PFSK-1 (cell line): ENCODE measurements around the gene ZBTB43.

ENCODE experiments used
- POLR2AphosphoS5 ChIP-seq: IDR thresholded peaks from 2 replicates; pipeline ENCODE4 v1.6.1; 2012; ENCODE audit warnings: low read depth, mild to moderate bottlenecking, control low read depth, low read length, moderate library complexity
- TF ChIP-seq, protein P1 (sequence below), 2 experiments: IDR thresholded peaks; 2 replicates each; pipeline versions ENCODE4 v1.6.1 to v1.8.0; 2011 to 2012; ENCODE audit warnings: low read depth in 2 of 2, low read length in 2 of 2, control low read depth in 1 of 2, inconsistent platforms in 1 of 2, mild to moderate bottlenecking in 1 of 2, moderate library complexity in 1 of 2; ENCODE audit not compliant: insufficient read depth in 1 of 2

DNA sequence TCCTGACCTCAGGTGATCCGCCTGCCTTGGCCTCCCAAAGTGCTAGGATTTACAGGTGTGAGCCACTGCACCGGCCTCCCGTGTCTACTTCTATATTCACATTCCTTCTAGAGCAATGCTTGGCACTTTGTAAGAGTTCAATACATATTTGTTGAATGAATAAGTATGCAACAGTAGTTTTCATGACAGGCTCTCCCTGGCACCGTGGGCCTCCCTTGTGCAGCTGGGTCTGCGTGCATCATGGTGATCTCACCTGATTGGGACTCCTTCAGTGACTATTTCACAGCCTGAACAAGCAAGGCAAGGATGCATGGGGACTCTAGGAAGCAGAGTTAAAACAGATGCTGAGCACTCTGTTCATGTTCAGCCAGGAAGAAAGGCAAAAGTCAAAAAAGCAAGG is 48.8 kb downstream of the ZBTB43 start:
- TF ChIP-seq, protein P1, sequence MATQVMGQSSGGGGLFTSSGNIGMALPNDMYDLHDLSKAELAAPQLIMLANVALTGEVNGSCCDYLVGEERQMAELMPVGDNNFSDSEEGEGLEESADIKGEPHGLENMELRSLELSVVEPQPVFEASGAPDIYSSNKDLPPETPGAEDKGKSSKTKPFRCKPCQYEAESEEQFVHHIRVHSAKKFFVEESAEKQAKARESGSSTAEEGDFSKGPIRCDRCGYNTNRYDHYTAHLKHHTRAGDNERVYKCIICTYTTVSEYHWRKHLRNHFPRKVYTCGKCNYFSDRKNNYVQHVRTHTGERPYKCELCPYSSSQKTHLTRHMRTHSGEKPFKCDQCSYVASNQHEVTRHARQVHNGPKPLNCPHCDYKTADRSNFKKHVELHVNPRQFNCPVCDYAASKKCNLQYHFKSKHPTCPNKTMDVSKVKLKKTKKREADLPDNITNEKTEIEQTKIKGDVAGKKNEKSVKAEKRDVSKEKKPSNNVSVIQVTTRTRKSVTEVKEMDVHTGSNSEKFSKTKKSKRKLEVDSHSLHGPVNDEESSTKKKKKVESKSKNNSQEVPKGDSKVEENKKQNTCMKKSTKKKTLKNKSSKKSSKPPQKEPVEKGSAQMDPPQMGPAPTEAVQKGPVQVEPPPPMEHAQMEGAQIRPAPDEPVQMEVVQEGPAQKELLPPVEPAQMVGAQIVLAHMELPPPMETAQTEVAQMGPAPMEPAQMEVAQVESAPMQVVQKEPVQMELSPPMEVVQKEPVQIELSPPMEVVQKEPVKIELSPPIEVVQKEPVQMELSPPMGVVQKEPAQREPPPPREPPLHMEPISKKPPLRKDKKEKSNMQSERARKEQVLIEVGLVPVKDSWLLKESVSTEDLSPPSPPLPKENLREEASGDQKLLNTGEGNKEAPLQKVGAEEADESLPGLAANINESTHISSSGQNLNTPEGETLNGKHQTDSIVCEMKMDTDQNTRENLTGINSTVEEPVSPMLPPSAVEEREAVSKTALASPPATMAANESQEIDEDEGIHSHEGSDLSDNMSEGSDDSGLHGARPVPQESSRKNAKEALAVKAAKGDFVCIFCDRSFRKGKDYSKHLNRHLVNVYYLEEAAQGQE (IDR thresholded peaks at IDR 0.05; ENCODE audit: insufficient read depth in 1 of 2, low read depth in 2 of 2, low read length in 2 of 2), result no peak
- TF ChIP-seq POLR2AphosphoS5, result no peak
